SK-N-SH (cell line): ENCODE measurements around the gene SOBP. TPM values are rescaled to one million over a fixed set of nuclear protein-coding genes. Genes with fewer than 3 reads are reported as not detected.
"Not testable (repeated sequence)": the region's sequence is repeated elsewhere in the genome, so short reads cannot be mapped to it uniquely, and the experiment has no call there.

Experiments used
- CTCF ChIA-PET: fragments of 300-600, 350-600 bp; formaldehyde crosslinking; extraction: SDS; loops from one replicate; lab custom pipeline; 2021; lab: Yijun Ruan, JAX
- POLR2A ChIA-PET: fragments of 350-600 bp; sonication (Branson Sonifier 250); formaldehyde crosslinking; extraction: SDS; loops from one replicate; lab custom pipeline; 2020; ENCODE audit warnings: antibody characterized with exemption, inconsistent platforms; lab: Yijun Ruan, JAX
- DNase-seq: peaks from one replicate; pipeline ENCODE4 v3.0.0; 2012
- H2AFZ ChIP-seq: fragments of 200-600 bp; sonication (generic); 2 replicates; pipeline ENCODE4 v1.8.1; 2016; ENCODE audit warnings: antibody characterized with exemption, mild to moderate bottlenecking, low read depth
- H3F3A ChIP-seq: fragments of 200-600 bp; sonication (generic); replicated peaks from 2 replicates; pipeline ENCODE3; 2016; ENCODE audit warnings: antibody characterized with exemption, mild to moderate bottlenecking; ENCODE audit not compliant: insufficient read depth
- H3K27ac ChIP-seq, 2 experiments: fragments of 200-500 bp in 1 of 2; fragments of 200-600 bp in 1 of 2; sonication (Bioruptor generic) in 1 of 2; sonication (generic), shearing (Covaris generic) in 1 of 2; 2 replicates each; pipeline versions ENCODE4 v1.5.1 to v1.6.1; 2014 to 2016; ENCODE audit warnings: low read depth in 2 of 2, inconsistent platforms in 1 of 2, low read length in 1 of 2, mild to moderate bottlenecking in 1 of 2, mixed read lengths in 1 of 2
- H3K27me3 ChIP-seq: fragments of 200-600 bp; sonication (generic), shearing (Covaris generic); 2 replicates; pipeline ENCODE4 v1.6.1; 2016; ENCODE audit warnings: mixed run types; ENCODE audit not compliant: insufficient read depth
- H3K36me3 ChIP-seq, 2 experiments: fragments of 200-500 bp in 1 of 2; fragments of 200-600 bp in 1 of 2; sonication (Bioruptor generic) in 1 of 2; sonication (generic) in 1 of 2; replicated peaks in 1 of 2; 2 replicates each; pipeline versions ENCODE3 to v1.5.1; 2014 to 2016; ENCODE audit warnings: low read length in 1 of 2, mild to moderate bottlenecking in 1 of 2; ENCODE audit not compliant: insufficient read depth in 2 of 2, control insufficient read depth in 1 of 2
- H3K4me1 ChIP-seq, 2 experiments: fragments of 200-500 bp in 1 of 2; fragments of 200-600 bp in 1 of 2; sonication (Bioruptor generic) in 1 of 2; sonication (generic), shearing (Covaris generic) in 1 of 2; 2 replicates each; pipeline versions ENCODE4 v1.5.1 to v1.6.1; 2014 to 2016; ENCODE audit warnings: low read depth in 1 of 2, low read length in 1 of 2, mixed run types in 1 of 2; ENCODE audit not compliant: insufficient read depth in 2 of 2, control insufficient read depth in 1 of 2
- H3K4me2 ChIP-seq: fragments of 200-600 bp; sonication (generic), shearing (Covaris generic); 2 replicates; pipeline ENCODE4 v1.6.1; 2017; ENCODE audit warnings: mixed run types
- H3K4me3 ChIP-seq, 2 experiments: fragments of 200-500 bp in 1 of 2; fragments of 200-600 bp in 1 of 2; sonication (Bioruptor generic) in 1 of 2; sonication (generic), shearing (Covaris generic) in 1 of 2; 2 replicates each; pipeline versions ENCODE4 v1.5.1 to v1.8.1; 2014 to 2016; ENCODE audit warnings: low read depth in 2 of 2, inconsistent platforms in 1 of 2, low read length in 1 of 2, mild to moderate bottlenecking in 1 of 2, mixed read lengths in 1 of 2, moderate library complexity in 1 of 2
- H3K79me2 ChIP-seq: fragments of 200-600 bp; sonication (generic); 2 replicates; pipeline ENCODE4 v1.8.1; 2017; ENCODE audit warnings: mild to moderate bottlenecking; ENCODE audit not compliant: insufficient read depth
- H3K9ac ChIP-seq: fragments of 200-600 bp; sonication (generic); 2 replicates; pipeline ENCODE4 v1.6.1; 2017; ENCODE audit warnings: mixed run types
- H3K9me2 ChIP-seq: fragments of 200-600 bp; sonication (generic); 2 replicates; pipeline ENCODE4 v1.6.1; 2017; ENCODE audit warnings: mixed run types
- H3K9me3 ChIP-seq: fragments of 200-600 bp; sonication (generic); 2 replicates; pipeline ENCODE4 v1.6.1; 2017; ENCODE audit warnings: mixed run types, mild to moderate bottlenecking, moderate library complexity
- H4K20me1 ChIP-seq: fragments of 200-600 bp; sonication (generic); 2 replicates; pipeline ENCODE4 v1.6.1; 2017; ENCODE audit warnings: mild to moderate bottlenecking, mixed run types; ENCODE audit not compliant: insufficient read depth
- CHD2 ChIP-seq: fragments of 150-350 bp; IDR thresholded peaks from 2 replicates; pipeline ENCODE4 v1.6.1; 2018; ENCODE audit warnings: low read length; ENCODE audit not compliant: partially characterized antibody
- CTCF ChIP-seq: fragments of 200-600 bp; sonication (generic); IDR thresholded peaks from 2 replicates; pipeline ENCODE4 v1.6.1; 2017; ENCODE audit warnings: antibody characterized with exemption, mild to moderate bottlenecking, moderate library complexity
- EP300 ChIP-seq, 2 experiments: IDR thresholded peaks; 2 replicates each; pipeline versions ENCODE4 v1.4.0 to v1.6.1; 2012; ENCODE audit warnings: borderline replicate concordance in 1 of 2, low read depth in 1 of 2, low read length in 1 of 2
- EZH2phosphoT487 ChIP-seq: fragments of 200-600 bp; sonication (generic); IDR thresholded peaks from 2 replicates; pipeline ENCODE4 v1.6.1; 2017; ENCODE audit warnings: low read depth, mixed run types, mild to moderate bottlenecking, antibody characterized with exemption, moderate library complexity, borderline replicate concordance
- FOSL2 ChIP-seq: IDR thresholded peaks from 2 replicates; pipeline ENCODE4 v1.4.0; 2012; ENCODE audit warnings: low read depth, mild to moderate bottlenecking, moderate library complexity, borderline replicate concordance
- FOXJ3 ChIP-seq: sonication (generic); formaldehyde crosslinking; IDR thresholded peaks from 2 replicates; pipeline ENCODE4 v1.5.1; 2020; ENCODE audit warnings: mild to moderate bottlenecking, missing genetic modification reagents
- FOXM1 ChIP-seq: IDR thresholded peaks from 2 replicates; pipeline ENCODE4 v1.4.0; 2012; ENCODE audit warnings: low read depth, mild to moderate bottlenecking
- IRF3 ChIP-seq: fragments of 150-350 bp; IDR thresholded peaks from 2 replicates; pipeline ENCODE4 v1.6.1; 2016; ENCODE audit warnings: mild to moderate bottlenecking, low read depth, low read length
- MEF2A ChIP-seq: IDR thresholded peaks from 2 replicates; pipeline ENCODE4 v1.4.0; 2012; ENCODE audit warnings: low read depth, borderline replicate concordance
- NRF1 ChIP-seq: IDR thresholded peaks from 2 replicates; pipeline ENCODE4 v1.6.1; 2012; ENCODE audit warnings: low read depth, mild to moderate bottlenecking, low read length
- RCOR1 ChIP-seq: fragments of 150-350 bp; IDR thresholded peaks from 2 replicates; pipeline ENCODE4 v1.6.1; 2017; ENCODE audit warnings: antibody characterized with exemption, low read length
- RXRA ChIP-seq: IDR thresholded peaks from 2 replicates; pipeline ENCODE4 v1.4.0; 2012; ENCODE audit warnings: low read depth, mild to moderate bottlenecking, borderline replicate concordance
- SMC3 ChIP-seq: IDR thresholded peaks from 2 replicates; pipeline ENCODE4 v1.6.1; 2012; ENCODE audit warnings: low read depth, low read length, improper control_type of control experiment
- TEAD4 ChIP-seq: IDR thresholded peaks from 2 replicates; pipeline ENCODE4 v1.4.0; 2012; ENCODE audit warnings: mild to moderate bottlenecking, borderline replicate concordance; ENCODE audit not compliant: insufficient read depth
- WGBS: methylation state at CpG from one replicate; pipeline ENCODE4 v1.1.6; 2017; ENCODE audit warnings: low lambda C conversion rate; 5-methylcytosine and 5-hydroxymethylcytosine counted together
- polyA plus RNA-seq, 3 experiments: library from polyadenylated mRNA; depleted of rRNA; stranded (reverse); fragments of >200 nt; gene quantifications; 2 replicates each; pipeline ENCODE4 v1.2.3, GENCODE V29; 2012
- TF ChIP-seq, protein P1 (sequence below): IDR thresholded peaks from 2 replicates; pipeline ENCODE4; 2012
- TF ChIP-seq, protein P2 (sequence below): IDR thresholded peaks from 2 replicates; pipeline ENCODE4 v1.4.0; 2012; ENCODE audit warnings: low read depth, borderline replicate concordance

SOBP gene
- polyA plus RNA-seq, 1 of the 3 experiments (the other 2 are of a cell fraction), result 0.61 TPM

GRCh38 chr6:107553121-107553520 is 63.2 kb downstream of the SOBP start:
- not testable (repeated sequence) for H3K9me3 ChIP-seq, H3F3A ChIP-seq, H3K4me2 ChIP-seq, H3K4me3 ChIP-seq, H3K79me2 ChIP-seq, H3K27ac ChIP-seq, DNase-seq, H3K36me3 ChIP-seq, H3K27me3 ChIP-seq, H3K9me2 ChIP-seq, H4K20me1 ChIP-seq, H2AFZ ChIP-seq, H3K9ac ChIP-seq
- H3K4me1 ChIP-seq, result peaks cover 0 to 39% of the 10 kb centered on the region in 2 experiments; a peak in 2 of 4 replicates
- ChIA-PET CTCF (interaction anchor here (0.7 to 2.5 kb wide), 7 partner anchors 10 to 102 kb away, joined by 3 to 7 read pairs (median 4); no protein-coding TSS in a partner anchor), POLR2A (interaction anchor here (1.3 kb wide), 1 partner anchor 60 kb away, joined by 5 read pairs; no protein-coding TSS in a partner anchor)
- WGBS, result 79% methylated on average over 6 of the region's 6 CpGs

GRCh38 chr6:107554326-107554725 is 64.4 kb downstream of the SOBP start:
- 96% methylated on average over 2 of the region's 2 CpGs for WGBS
- CTCF ChIA-PET, result interaction anchor here (0.9 to 1.4 kb wide), 3 partner anchors 44 to 236 kb away, joined by 3 to 4 read pairs (median 4); no protein-coding TSS in a partner anchor
- TF ChIP-seq CTCF (no peak), RXRA (no peak), FOXM1 (no peak), FOXJ3 (CRISPR knock-in tag) (no peak), NRF1 (no peak), MEF2A (no peak), CHD2 (no peak), RCOR1 (no peak), FOSL2 (no peak), IRF3 (no peak), TEAD4 (no peak), EP300 (IDR thresholded peaks at IDR 0.05; ENCODE audit: borderline replicate concordance in 1 of 2, low read depth in 1 of 2, low read length in 1 of 2) (no peak), SMC3 (no peak), EZH2phosphoT487 (no peak)
- TF ChIP-seq, protein P1, sequence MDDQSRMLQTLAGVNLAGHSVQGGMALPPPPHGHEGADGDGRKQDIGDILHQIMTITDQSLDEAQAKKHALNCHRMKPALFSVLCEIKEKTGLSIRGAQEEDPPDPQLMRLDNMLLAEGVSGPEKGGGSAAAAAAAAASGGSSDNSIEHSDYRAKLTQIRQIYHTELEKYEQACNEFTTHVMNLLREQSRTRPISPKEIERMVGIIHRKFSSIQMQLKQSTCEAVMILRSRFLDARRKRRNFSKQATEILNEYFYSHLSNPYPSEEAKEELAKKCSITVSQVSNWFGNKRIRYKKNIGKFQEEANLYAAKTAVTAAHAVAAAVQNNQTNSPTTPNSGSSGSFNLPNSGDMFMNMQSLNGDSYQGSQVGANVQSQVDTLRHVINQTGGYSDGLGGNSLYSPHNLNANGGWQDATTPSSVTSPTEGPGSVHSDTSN, result no peak
- TF ChIP-seq, protein P2, sequence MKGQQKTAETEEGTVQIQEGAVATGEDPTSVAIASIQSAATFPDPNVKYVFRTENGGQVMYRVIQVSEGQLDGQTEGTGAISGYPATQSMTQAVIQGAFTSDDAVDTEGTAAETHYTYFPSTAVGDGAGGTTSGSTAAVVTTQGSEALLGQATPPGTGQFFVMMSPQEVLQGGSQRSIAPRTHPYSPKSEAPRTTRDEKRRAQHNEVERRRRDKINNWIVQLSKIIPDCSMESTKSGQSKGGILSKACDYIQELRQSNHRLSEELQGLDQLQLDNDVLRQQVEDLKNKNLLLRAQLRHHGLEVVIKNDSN, result no peak

More at GRCh38 chr6:107554326-107554725, 64.4 kb downstream of the SOBP start:
- Histone ChIP-seq H4K20me1 (no peaks in the 10 kb centered on the region), H3K9ac (no peak overlapping the region), H3K9me3 (no peaks in the 10 kb centered on the region), H3K9me2 (no peaks in the 10 kb centered on the region), H3K4me1 (peaks cover 0 to 39% of the 10 kb centered on the region in 2 experiments; a peak in 2 of 4 replicates), H2AFZ (no peak overlapping the region), H3K4me2 (no peak overlapping the region), H3K36me3 (no peaks in the 10 kb centered on the region), H3K79me2 (no peaks in the 10 kb centered on the region), H3K4me3 (no peak overlapping the region), H3F3A (no peaks in the 10 kb centered on the region), H3K27ac (peak overlapping the region in 1 of 2 experiments; percentile 96; a peak in 2 of 4 replicates), H3K27me3 (no peaks in the 10 kb centered on the region)
- no peak for DNase-seq
- POLR2A ChIA-PET, result interaction anchor here (1.3 to 1.4 kb wide), 2 partner anchors 61 to 104 kb away, joined by 3 to 5 read pairs; no protein-coding TSS in a partner anchor
